ENCODE data around the gene SAMD11. TPM values are rescaled to one million over a fixed set of nuclear protein-coding genes. Genes with fewer than 3 reads are reported as not detected.
"Not testable (repeated sequence)": the region's sequence is repeated elsewhere in the genome, so short reads cannot be mapped to it uniquely, and the experiment has no call there.

SAMD11 gene
- total RNA-seq, 2 experiments from 2014 or later = not detected

DNA sequence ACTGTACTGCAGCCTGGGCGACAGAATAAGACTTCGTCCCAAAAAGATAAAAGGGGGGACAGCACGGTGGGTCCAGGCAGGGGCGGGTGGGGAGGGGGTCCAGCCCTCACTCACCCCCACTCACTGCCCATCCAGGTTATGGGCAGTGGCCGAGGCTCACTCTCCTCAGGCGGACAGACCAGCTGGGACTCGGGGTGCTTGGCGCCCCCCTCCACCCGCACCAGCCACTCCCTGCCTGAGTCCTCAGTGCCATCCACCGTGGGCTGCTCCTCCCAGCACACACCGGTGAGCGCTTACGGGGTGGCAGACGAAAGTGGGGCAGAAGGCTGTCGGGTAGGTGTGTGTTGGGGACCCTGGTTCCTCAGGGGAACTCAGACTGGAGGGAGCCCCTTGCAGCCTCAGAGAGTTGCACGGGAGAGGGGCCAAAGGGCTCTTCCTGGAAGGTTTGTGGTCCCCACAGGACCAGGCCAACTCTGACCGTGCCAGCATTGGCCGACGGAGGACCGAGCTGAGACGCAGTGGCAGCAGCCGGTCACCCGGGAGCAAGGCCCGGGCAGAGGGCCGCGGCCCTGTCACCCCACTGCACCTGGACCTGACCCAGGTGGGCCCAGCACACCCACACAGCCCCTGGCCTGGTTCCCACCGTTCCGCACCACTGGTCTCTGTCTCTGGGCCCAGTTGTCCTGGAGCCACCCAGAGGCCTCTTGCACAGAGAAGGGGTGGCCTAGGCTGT is 49.2 kb downstream of the SAMD11 start:
- CTCF ChIA-PET = no interaction called here
- Mint-ChIP-seq H3K27me3 (peaks cover 11% of the 10 kb centered on the region), H3K36me3 (ENCODE audit: low read depth) (no peaks in the 10 kb centered on the region), H3K9me3 (peaks cover 7% of the 10 kb centered on the region), H3K27ac (no peak overlapping the region), H3K4me3 (no peak overlapping the region), H3K4me1 (peaks cover 9% of the 10 kb centered on the region)
- POLR2A ChIA-PET = no interaction called here
- DNase-seq = no peak

GRCh38 chr1:973459-974292 is 50.0 kb downstream of the SAMD11 start:
- H3K4me1 Mint-ChIP-seq = peaks cover 12% of the 10 kb centered on the region
- H3K4me3 Mint-ChIP-seq = no peak overlapping the region
- CTCF ChIA-PET = no interaction called here

GRCh38 chr1:974293-974640 is 50.5 kb downstream of the SAMD11 start:
- DNase-seq = no peak
- CTCF ChIA-PET = no interaction called here
- Mint-ChIP-seq H3K4me3 (no peak overlapping the region), H3K36me3 (ENCODE audit: low read depth) (no peaks in the 10 kb centered on the region), H3K9me3 (peaks cover 5% of the 10 kb centered on the region), H3K27me3 (peaks cover 7% of the 10 kb centered on the region), H3K4me1 (peaks cover 12% of the 10 kb centered on the region), H3K27ac (no peak overlapping the region)
- POLR2A ChIA-PET = no interaction called here

More at GRCh38 chr1:973459-974292, 50.0 kb downstream of the SAMD11 start:
- no peak for DNase-seq
- Mint-ChIP-seq H3K36me3 (ENCODE audit: low read depth) (no peaks in the 10 kb centered on the region), H3K27ac (no peak overlapping the region), H3K27me3 (peaks cover 11% of the 10 kb centered on the region), H3K9me3 (peaks cover 7% of the 10 kb centered on the region)
- POLR2A ChIA-PET = no interaction called here

DNA sequence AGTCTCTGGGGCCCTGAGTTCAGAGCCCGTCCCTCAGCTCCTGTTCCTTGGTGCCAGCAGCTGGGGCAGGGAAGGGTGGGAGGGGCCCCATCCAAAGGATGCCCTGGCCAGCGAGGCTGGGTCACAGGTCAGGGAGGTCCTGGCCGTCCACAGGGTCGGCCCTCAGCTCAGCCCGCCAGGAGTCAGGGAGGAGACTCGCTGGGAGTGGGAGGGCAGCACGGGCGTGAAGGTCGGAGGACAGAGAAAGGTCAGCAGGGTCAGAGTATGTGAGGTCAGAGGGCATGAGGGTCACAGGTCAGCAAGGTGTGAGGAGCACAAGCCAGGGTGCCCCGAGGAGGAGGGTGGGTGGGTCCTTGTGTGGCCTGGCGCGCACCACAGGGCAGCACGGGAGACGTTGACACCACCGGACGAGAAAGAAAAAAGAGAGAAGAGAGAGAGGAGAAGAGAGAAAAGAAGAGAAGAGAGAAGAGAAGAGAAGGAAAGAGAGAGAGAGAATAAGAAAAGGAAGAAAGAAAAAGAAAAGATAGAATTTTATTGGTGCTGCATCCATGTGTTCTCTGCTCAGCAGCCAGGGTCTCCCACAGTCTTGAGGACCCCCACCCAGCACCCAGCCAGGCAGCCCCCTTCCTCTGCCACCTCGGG is 51.1 kb downstream of the SAMD11 start:
- ChIA-PET CTCF (interaction anchor here (1.6 to 2.3 kb wide), 3 partner anchors 7 to 69 kb away, joined by 7 to 12 read pairs (median 11); partner anchors contain the start of genes NOC2L and PLEKHN1), POLR2A (interaction anchor here (2.2 kb wide), 1 partner anchor 8 kb away, joined by 7 read pairs; no protein-coding TSS in a partner anchor)
- Mint-ChIP-seq H3K4me3 (no peak overlapping the region), H3K36me3 (ENCODE audit: low read depth) (no peaks in the 10 kb centered on the region), H3K9me3 (no peaks in the 10 kb centered on the region), H3K27me3 (peaks cover 2% of the 10 kb centered on the region), H3K27ac (no peak overlapping the region), H3K4me1 (peaks cover 12% of the 10 kb centered on the region)
- no peak for DNase-seq

DNA sequence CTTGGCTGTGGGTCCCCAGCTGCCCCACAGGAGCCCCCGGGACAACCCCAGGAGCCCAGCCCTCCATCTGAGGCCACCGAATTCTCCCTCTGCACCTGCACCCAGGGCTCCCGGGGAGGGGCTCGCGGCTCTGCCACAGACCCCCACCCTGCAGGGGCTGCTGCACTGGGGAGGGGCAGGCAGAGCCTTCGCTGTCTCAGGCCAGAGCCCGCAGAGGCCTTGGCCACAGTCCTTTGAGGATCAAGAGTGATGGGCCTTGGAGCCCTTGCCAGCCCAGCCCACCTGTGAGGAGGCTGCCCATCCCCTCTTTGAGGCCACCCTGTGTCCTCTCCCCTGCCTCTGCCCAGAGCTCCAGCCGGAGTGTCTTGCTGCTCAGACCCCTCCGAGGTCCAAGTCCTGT is 51.6 kb downstream of the SAMD11 start:
- no peaks in the 10 kb centered on the region for H3K36me3 Mint-ChIP-seq (ENCODE audit: low read depth)
- ChIA-PET CTCF (interaction anchor here (1.6 to 2.3 kb wide), 3 partner anchors 8 to 69 kb away, joined by 7 to 12 read pairs (median 11); partner anchors contain the start of genes NOC2L and PLEKHN1), POLR2A (interaction anchor here (2.2 kb wide), 1 partner anchor 8 kb away, joined by 7 read pairs; no protein-coding TSS in a partner anchor)
- no peaks in the 10 kb centered on the region for H3K9me3 Mint-ChIP-seq
- no peak for DNase-seq
- peaks cover 2% of the 10 kb centered on the region for H3K27me3 Mint-ChIP-seq
- peaks cover 12% of the 10 kb centered on the region for H3K4me1 Mint-ChIP-seq
- H3K27ac Mint-ChIP-seq = no peak overlapping the region
- H3K4me3 Mint-ChIP-seq = no peak overlapping the region

GRCh38 chr1:975896-976683 is 52.4 kb downstream of the SAMD11 start:
- H3K4me3 Mint-ChIP-seq = no peak overlapping the region
- no peaks in the 10 kb centered on the region for H3K9me3 Mint-ChIP-seq
- H3K27me3 Mint-ChIP-seq = peaks cover 2% of the 10 kb centered on the region
- H3K27ac Mint-ChIP-seq = no peak overlapping the region
- peaks cover 12% of the 10 kb centered on the region for H3K4me1 Mint-ChIP-seq
- ChIA-PET CTCF (interaction anchor here (0.7 to 2.3 kb wide), 6 partner anchors 9 to 107 kb away, joined by 3 to 12 read pairs (median 6); partner anchors contain the start of genes HES4, NOC2L and PLEKHN1), POLR2A (interaction anchor here (2.2 kb wide), 1 partner anchor 9 kb away, joined by 7 read pairs; no protein-coding TSS in a partner anchor)
- H3K36me3 Mint-ChIP-seq (ENCODE audit: low read depth) = no peaks in the 10 kb centered on the region
- DNase-seq = peak; percentile 78

DNA sequence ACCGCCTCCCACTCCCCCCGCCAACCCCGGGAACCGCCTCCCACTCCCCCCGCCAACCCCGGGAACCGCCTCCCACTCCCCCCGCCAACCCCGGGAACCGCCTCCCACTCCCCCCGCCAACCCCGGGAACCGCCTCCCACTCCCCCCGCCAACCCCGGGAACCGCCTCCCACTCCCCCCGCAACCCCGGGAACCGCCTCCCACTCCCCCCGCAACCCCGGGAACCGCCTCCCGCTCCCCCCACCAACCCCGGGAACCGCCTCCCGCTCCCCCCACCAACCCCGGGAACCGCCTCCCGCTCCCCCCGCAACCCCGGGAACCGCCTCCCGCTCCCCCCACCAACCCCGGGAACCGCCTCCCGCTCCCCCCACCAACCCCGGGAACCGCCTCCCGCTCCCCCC is 53.1 kb downstream of the SAMD11 start:
- not testable (repeated sequence) for H3K9me3 Mint-ChIP-seq; H3K27me3 Mint-ChIP-seq; H3K27ac Mint-ChIP-seq; H3K4me3 Mint-ChIP-seq; DNase-seq; H3K36me3 Mint-ChIP-seq (ENCODE audit: low read depth)
- CTCF ChIA-PET = interaction anchor here (0.7 to 2.3 kb wide), 6 partner anchors 9 to 108 kb away, joined by 3 to 12 read pairs (median 6); partner anchors contain the start of genes HES4, NOC2L and PLEKHN1
- POLR2A ChIA-PET = interaction anchor here (2.2 kb wide), 1 partner anchor 10 kb away, joined by 7 read pairs; no protein-coding TSS in a partner anchor
- H3K4me1 Mint-ChIP-seq = peaks cover 12% of the 10 kb centered on the region

DNA sequence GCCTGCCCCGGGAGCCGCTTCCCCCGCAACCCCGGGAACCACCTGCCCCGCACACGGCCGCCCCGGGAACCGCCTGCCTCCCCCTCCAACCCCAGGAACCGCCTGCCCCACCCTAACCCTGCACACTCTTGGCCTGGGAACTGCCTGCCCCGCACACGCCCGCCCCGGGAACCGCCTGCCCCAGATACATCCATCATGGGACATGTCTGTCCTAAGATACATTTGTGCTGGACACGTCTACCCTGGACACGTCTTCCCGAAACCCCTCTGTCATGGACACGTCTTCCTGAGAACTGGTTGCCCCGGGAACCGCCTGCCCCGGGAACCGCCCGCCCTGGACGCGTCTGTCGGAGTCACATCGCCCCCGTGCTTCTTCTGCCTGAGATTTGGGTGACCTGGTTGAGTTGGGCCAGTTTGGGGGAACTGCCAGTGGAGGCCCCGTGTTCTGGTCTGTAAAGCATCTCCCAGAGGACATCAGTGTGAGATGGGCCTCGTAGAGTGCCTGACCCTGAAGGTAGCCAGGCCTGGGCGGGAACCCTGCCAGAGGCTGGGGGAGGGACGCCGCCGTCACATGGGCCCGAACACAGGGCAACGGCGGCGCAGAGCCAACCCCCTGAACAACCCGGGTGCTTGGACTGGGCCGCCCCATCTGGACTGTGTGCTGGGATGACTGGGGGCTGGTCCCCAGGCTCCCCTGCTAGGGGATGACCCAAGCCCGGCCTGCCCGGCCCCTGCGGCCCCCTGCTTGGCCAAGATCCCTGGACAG is 54.5 kb downstream of the SAMD11 start:
- no peaks in the 10 kb centered on the region for H3K36me3 Mint-ChIP-seq (ENCODE audit: low read depth)
- ChIA-PET POLR2A (no interaction called here), CTCF (no interaction called here)
- H3K9me3 Mint-ChIP-seq = no peaks in the 10 kb centered on the region
- no peak overlapping the region for H3K27ac Mint-ChIP-seq
- no peak for DNase-seq
- peaks cover 12% of the 10 kb centered on the region for H3K4me1 Mint-ChIP-seq
- peaks cover 7% of the 10 kb centered on the region for H3K27me3 Mint-ChIP-seq
- H3K4me3 Mint-ChIP-seq = no peak overlapping the region

DNA sequence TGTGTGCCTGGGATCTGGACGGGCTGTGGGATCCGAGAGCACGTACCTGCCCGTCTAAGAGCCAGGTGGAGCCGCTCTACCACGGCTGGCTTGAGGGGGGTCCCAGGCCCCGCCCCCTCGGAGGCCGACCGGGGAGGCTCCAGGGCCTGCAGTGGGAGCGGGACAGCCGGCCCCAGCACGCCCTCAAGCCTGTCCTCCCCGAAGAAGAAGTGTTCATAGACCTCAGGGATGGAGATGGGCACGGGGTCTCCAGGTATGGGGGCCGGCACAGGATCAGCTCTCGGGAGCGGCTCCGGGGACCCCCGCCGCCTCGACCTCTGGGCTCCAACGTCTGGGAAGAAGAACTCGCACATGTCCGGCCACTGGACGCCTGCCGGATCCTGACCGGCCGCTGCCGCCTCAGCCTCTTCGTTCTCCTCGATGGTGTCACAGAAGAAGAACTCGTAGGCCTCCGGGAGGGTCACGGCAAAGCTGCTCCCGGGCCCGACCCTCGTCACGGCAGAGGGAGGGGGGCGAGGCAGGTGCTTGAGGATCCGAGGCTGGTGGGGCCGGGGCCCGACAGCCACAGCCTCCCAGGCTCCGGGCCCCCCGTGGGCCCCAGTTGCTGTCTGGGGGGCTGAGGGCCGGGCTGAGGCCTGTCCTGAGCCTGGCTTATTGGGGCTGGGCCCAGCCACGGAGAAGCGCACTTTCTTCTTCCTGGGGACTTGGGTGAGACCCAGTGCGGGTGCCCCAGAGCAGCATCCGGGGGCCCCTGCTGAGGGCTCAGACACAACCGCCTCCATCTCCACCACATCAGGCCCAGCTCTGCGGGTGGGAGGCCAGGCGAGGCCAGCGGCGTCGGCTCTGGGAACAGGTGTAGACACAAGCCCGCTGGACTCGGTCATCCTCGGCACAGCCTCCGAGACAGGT is 55.4 kb downstream of the SAMD11 start:
- no peak for DNase-seq
- H3K27ac Mint-ChIP-seq = no peak overlapping the region
- no peaks in the 10 kb centered on the region for H3K9me3 Mint-ChIP-seq
- H3K4me3 Mint-ChIP-seq = no peak overlapping the region
- ChIA-PET POLR2A (no interaction called here), CTCF (no interaction called here)
- peaks cover 8% of the 10 kb centered on the region for H3K27me3 Mint-ChIP-seq
- no peaks in the 10 kb centered on the region for H3K36me3 Mint-ChIP-seq (ENCODE audit: low read depth)
- H3K4me1 Mint-ChIP-seq = peaks cover 12% of the 10 kb centered on the region

- Mint-ChIP-seq H3K27me3 (peaks cover 8% of the 10 kb centered on the region), H3K27ac (no peak overlapping the region), H3K36me3 (ENCODE audit: low read depth) (no peaks in the 10 kb centered on the region), H3K9me3 (no peaks in the 10 kb centered on the region), H3K4me1 (peaks cover 12% of the 10 kb centered on the region), H3K4me3 (no peak overlapping the region)
- no peak for DNase-seq
- ChIA-PET CTCF (no interaction called here), POLR2A (no interaction called here)
These were observed 56.0 kb downstream of the SAMD11 start for GRCh38 chr1:979744-980072.

DNA sequence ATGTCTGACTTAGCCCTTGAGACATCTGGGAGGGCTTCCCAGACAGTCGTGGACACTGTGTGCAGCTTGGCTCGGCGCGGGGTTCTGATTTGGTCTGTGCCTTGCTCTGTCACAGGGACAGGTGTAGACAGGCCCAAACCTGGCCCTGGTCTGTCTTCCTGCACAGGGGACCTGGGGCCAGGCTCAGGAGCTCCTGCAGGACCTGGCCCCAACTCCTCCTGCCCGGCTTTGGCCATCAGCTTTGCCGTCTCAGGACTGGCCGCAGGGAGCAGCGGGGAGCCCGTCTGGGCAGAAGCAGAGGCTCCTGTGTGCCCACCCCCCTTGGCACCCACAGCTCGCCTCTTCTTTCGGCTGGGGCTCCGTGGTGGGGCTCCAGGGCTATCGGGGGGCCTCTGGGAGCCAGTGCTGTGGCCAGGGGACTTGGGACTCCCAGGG is 56.4 kb downstream of the SAMD11 start:
- CTCF ChIA-PET = no interaction called here
- DNase-seq = no peak
- peaks cover 10% of the 10 kb centered on the region for H3K27me3 Mint-ChIP-seq
- H3K4me1 Mint-ChIP-seq = peaks cover 12% of the 10 kb centered on the region
- H3K4me3 Mint-ChIP-seq = no peak overlapping the region
- no peaks in the 10 kb centered on the region for H3K9me3 Mint-ChIP-seq
- POLR2A ChIA-PET = interaction anchor here (1.6 kb wide), 1 partner anchor 13 kb away, joined by 6 read pairs; no protein-coding TSS in a partner anchor
- H3K36me3 Mint-ChIP-seq (ENCODE audit: low read depth) = no peaks in the 10 kb centered on the region
- H3K27ac Mint-ChIP-seq = no peak overlapping the region

Measured in activated CD4-positive, alpha-beta memory T cell treated with anti-CD3 and anti-CD28 coated beads, Interleukin-2, amount 10 ng/mL, durations not matched to agents 7 days and 5 days (primary cell).